Caco-2 (cell line): Measurements from ENCODE around the gene GAK. TPM values are rescaled to one million over a fixed set of nuclear protein-coding genes. Genes with fewer than 3 reads are reported as not detected.

ENCODE experiments used
- BruUV-seq: library from RNA; stranded (reverse); fragments of 400-500 nt; replicated peaks from 2 replicates; lab custom pipeline; 2021; lab: Mats Ljungman, UMichigan
- CTCF ChIA-PET: fragments of 300-600 bp; sonication (Branson Sonifier 250); formaldehyde crosslinking; loops from one replicate; lab custom pipeline; 2022; ENCODE audit warnings: antibody characterized with exemption; lab: Charles Lee
- POLR2A ChIA-PET: fragments of 300-600 bp; sonication (Branson Sonifier 250); formaldehyde crosslinking; loops from one replicate; lab custom pipeline; 2022; ENCODE audit warnings: antibody characterized with exemption; lab: Charles Lee
- DNase-seq, 2 experiments: peaks; one replicate each; pipeline versions ENCODE4 v3.0.0 to v3.0.0-alpha.2; 2020 to 2022
- H3K27me3 ChIP-seq: replicated peaks from 2 replicates; pipeline ENCODE4 v1.6.0; 2011; ENCODE audit warnings: low read length; ENCODE audit not compliant: control insufficient read depth, insufficient read depth
- H3K36me3 ChIP-seq: 2 replicates; pipeline ENCODE4 v1.5.1; 2011; ENCODE audit warnings: low read length; ENCODE audit not compliant: control insufficient read depth, insufficient read depth
- H3K4me1 ChIP-seq: fragments of 250-450 bp; sonication (Bioruptor Pico); 2 replicates; pipeline ENCODE4 v1.5.1; 2020; ENCODE audit warnings: mild to moderate bottlenecking
- H3K4me3 ChIP-seq: 2 replicates; pipeline ENCODE4 v1.5.1; 2011; ENCODE audit warnings: low read depth, mild to moderate bottlenecking, control low read depth, low read length
- H3K9me3 ChIP-seq: fragments of 250-450 bp; sonication (Bioruptor Pico); 2 replicates; pipeline ENCODE4 v1.5.1; 2020; ENCODE audit warnings: mild to moderate bottlenecking, moderate library complexity
- H3K27ac Mint-ChIP-seq: one replicate; pipeline ENCODE4 v1.8.0; 2022; ENCODE audit warnings: mixed read lengths; ENCODE audit not compliant: unreplicated experiment
- H3K27me3 Mint-ChIP-seq: one replicate; pipeline ENCODE4 v1.8.0; 2022; ENCODE audit warnings: mixed read lengths; ENCODE audit not compliant: insufficient read depth, unreplicated experiment
- H3K36me3 Mint-ChIP-seq: one replicate; pipeline ENCODE4 v1.8.0; 2022; ENCODE audit warnings: mild to moderate bottlenecking, mixed read lengths; ENCODE audit not compliant: insufficient read depth, unreplicated experiment
- H3K4me1 Mint-ChIP-seq: one replicate; pipeline ENCODE4 v1.8.0; 2022; ENCODE audit warnings: low read depth, mixed read lengths; ENCODE audit not compliant: unreplicated experiment
- H3K4me3 Mint-ChIP-seq: one replicate; pipeline ENCODE4 v1.8.0; 2022; ENCODE audit warnings: mild to moderate bottlenecking, moderate library complexity, mixed read lengths; ENCODE audit not compliant: unreplicated experiment
- H3K9me3 Mint-ChIP-seq: one replicate; pipeline ENCODE4 v1.8.0; 2022; ENCODE audit warnings: mixed read lengths; ENCODE audit not compliant: unreplicated experiment
- intact Hi-C: fragments of 100-400 bp; cut with micrococcal nuclease; formaldehyde crosslinking; loops from one replicate; pipeline ENCODE4 v1.10.0; 2022; ENCODE audit not compliant: unreplicated experiment
- total RNA-seq: library from RNA; stranded (reverse); gene quantifications from 2 replicates; pipeline ENCODE4 v1.2.3, GENCODE V29; 2022
- TF ChIP-seq, protein P1 (sequence below), 2 experiments: fragments of 200-600 bp in 1 of 2; IDR thresholded peaks; 1 replicate in 1 of 2; 2 replicates in 1 of 2; pipeline versions ENCODE4 v1.5.1 to v1.8.0; 2011 to 2022; ENCODE audit warnings: antibody characterized with exemption in 1 of 2, control low read depth in 1 of 2, inconsistent platforms in 1 of 2, low read depth in 1 of 2, low read length in 1 of 2, mild to moderate bottlenecking in 1 of 2, moderate library complexity in 1 of 2; ENCODE audit not compliant: insufficient read depth in 1 of 2, severe bottlenecking in 1 of 2, unreplicated experiment in 1 of 2

Gene GAK
- total RNA-seq, 1 experiment from 2014 or later: 126 TPM

DNA sequence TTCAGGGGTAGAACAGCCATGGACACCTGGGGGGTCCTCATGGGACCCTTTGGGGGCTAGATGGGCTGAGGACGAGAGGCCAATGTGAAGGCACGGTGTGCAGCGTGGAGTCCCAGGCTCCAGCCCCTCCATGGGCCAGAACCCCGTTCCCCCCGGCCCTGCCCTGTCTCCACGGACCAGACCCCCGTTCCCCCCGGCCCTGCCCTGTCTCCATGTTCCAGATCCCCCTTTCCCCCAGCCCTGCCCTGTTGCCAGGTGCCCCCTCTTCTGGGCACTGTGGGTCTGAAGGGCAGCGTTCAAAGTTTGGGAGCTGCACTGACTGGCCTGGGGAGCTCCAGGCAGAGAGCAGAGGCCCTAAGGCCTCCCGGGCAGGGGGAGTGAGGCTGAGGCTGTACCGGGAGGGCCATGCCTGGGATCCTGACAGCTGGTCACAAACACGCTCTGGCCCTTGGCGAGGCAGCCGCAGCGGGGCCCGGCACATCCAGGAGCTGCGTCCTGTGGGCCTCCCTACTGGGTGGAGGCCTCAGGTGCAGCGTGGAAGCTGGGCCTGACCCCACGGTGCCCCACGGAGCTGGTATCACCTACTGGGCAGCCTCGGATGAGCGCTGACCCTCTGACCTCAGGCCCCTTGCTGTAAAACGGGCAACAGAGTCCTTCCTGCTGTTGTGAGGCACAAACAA lies 32.4 kb upstream of the GAK start:
- Histone ChIP-seq H3K36me3 (no peaks in the 10 kb centered on the region; the same call in 1 of the 2 replicates), H3K4me1 (no peaks in the 10 kb centered on the region), H3K9me3 (no peaks in the 10 kb centered on the region), H3K27me3 (no peaks in the 10 kb centered on the region), H3K4me3 (no peak overlapping the region)
- Mint-ChIP-seq H3K4me3 (no peak overlapping the region), H3K4me1 (no peaks in the 10 kb centered on the region), H3K9me3 (no peaks in the 10 kb centered on the region), H3K27ac (no peak overlapping the region), H3K27me3 (no peaks in the 10 kb centered on the region), H3K36me3 (peaks cover 19% of the 10 kb centered on the region)
- intact Hi-C loops: no loop called here
- no peak for DNase-seq
- no TSS peak for BruUV-seq
- ChIA-PET POLR2A (no interaction called here), CTCF (no interaction called here)
- TF ChIP-seq, protein P1, sequence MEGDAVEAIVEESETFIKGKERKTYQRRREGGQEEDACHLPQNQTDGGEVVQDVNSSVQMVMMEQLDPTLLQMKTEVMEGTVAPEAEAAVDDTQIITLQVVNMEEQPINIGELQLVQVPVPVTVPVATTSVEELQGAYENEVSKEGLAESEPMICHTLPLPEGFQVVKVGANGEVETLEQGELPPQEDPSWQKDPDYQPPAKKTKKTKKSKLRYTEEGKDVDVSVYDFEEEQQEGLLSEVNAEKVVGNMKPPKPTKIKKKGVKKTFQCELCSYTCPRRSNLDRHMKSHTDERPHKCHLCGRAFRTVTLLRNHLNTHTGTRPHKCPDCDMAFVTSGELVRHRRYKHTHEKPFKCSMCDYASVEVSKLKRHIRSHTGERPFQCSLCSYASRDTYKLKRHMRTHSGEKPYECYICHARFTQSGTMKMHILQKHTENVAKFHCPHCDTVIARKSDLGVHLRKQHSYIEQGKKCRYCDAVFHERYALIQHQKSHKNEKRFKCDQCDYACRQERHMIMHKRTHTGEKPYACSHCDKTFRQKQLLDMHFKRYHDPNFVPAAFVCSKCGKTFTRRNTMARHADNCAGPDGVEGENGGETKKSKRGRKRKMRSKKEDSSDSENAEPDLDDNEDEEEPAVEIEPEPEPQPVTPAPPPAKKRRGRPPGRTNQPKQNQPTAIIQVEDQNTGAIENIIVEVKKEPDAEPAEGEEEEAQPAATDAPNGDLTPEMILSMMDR (IDR thresholded peaks at IDR 0.05; ENCODE audit: insufficient read depth in 1 of 2, low read depth in 1 of 2, low read length in 1 of 2, severe bottlenecking in 1 of 2, unreplicated experiment in 1 of 2): no peak

DNA sequence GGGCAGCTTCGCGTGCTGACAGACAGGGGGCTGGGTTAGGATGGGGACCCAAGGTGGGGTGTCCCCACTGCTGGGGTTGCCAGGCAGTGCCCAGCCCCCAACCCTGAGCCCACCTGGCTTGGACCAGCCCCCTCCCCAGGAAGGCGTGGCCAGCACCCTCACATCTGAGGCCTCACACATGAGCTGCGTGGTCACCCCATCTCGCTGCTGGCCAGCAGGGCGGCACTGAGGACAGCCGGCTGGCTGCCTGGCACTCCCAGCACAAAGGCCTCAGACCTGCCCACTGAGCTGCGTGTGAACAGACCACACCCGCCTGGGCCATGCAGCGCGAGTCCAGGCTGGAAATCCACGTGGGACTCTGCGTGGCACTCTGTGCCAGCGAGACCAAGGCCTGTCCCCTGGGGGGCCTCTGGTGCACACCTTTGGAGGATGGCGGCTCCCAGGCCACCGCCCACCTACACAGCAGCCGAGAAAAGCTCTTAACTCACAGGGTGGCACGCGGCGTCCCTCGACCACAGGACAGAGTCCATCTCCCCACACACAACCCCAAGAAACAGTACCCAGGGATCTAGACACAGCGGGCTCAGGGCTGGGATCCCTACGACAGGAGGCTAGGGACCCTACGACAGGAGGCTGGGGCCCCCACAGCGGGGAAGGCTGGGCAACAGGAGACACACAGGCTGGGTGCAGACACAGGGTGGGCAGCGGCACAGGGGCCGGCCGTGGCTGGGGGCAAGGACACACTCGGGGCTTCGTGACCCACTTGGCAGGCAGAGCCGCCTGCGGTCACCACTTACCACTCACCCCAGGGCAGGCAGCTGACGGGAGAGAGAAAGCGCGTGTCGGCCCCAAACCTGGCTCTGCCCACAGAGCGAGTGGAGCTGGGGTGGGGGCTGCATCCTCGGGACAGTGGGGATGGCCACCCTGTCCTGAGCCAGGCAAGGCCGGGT lies 31.4 kb upstream of the GAK start:
- intact Hi-C loops: no loop called here
- peaks cover 24% of the 10 kb centered on the region for H3K36me3 Mint-ChIP-seq
- BruUV-seq: no TSS peak
- Histone ChIP-seq H3K4me1 (no peaks in the 10 kb centered on the region), H3K36me3 (no peaks in the 10 kb centered on the region; the same call in 1 of the 2 replicates), H3K4me3 (no peak overlapping the region), H3K27me3 (no peaks in the 10 kb centered on the region), H3K9me3 (no peaks in the 10 kb centered on the region)
- H3K27ac Mint-ChIP-seq: no peak overlapping the region
- no peaks in the 10 kb centered on the region for H3K9me3 Mint-ChIP-seq
- POLR2A ChIA-PET: no interaction called here
- H3K4me1 Mint-ChIP-seq: no peaks in the 10 kb centered on the region
- CTCF ChIA-PET: no interaction called here
- H3K27me3 Mint-ChIP-seq: no peaks in the 10 kb centered on the region
- DNase-seq: no peak
- H3K4me3 Mint-ChIP-seq: no peak overlapping the region
- TF ChIP-seq, protein P1 (IDR thresholded peaks at IDR 0.05; ENCODE audit: insufficient read depth in 1 of 2, low read depth in 1 of 2, low read length in 1 of 2, severe bottlenecking in 1 of 2, unreplicated experiment in 1 of 2): no peak
